GM23248 (cell line): Measurements from ENCODE around the gene SRPK2. TPM values are rescaled to one million over a fixed set of nuclear protein-coding genes. Genes with fewer than 3 reads are reported as not detected.

Experiments used
- DNase-seq: peaks from one replicate; pipeline ENCODE4 v3.0.0-alpha.2; 2015
- H2AFZ ChIP-seq: fragments of 200-600 bp; sonication (generic); 2 replicates; pipeline ENCODE4 v1.6.1; 2016; ENCODE audit warnings: antibody characterized with exemption
- H3F3A ChIP-seq: fragments of 200-600 bp; sonication (generic); 2 replicates; pipeline ENCODE4 v1.6.1; 2016; ENCODE audit warnings: mild to moderate bottlenecking, antibody characterized with exemption, mixed run types; ENCODE audit not compliant: insufficient read depth
- H3K27ac ChIP-seq: fragments of 200-600 bp; sonication (generic); 2 replicates; pipeline ENCODE4 v1.5.1; 2016; ENCODE audit warnings: mild to moderate bottlenecking
- H3K27me3 ChIP-seq: fragments of 200-600 bp; sonication (generic); replicated peaks from 2 replicates; pipeline ENCODE4 v1.6.1; 2016; ENCODE audit warnings: mild to moderate bottlenecking; ENCODE audit not compliant: insufficient read depth
- H3K36me3 ChIP-seq: fragments of 200-600 bp; sonication (generic); 2 replicates; pipeline ENCODE4 v1.6.1; 2016; ENCODE audit warnings: low read depth, mild to moderate bottlenecking
- H3K4me1 ChIP-seq: fragments of 200-600 bp; sonication (generic); 2 replicates; pipeline ENCODE4 v1.6.1; 2016; ENCODE audit warnings: mild to moderate bottlenecking; ENCODE audit not compliant: insufficient read depth
- H3K4me2 ChIP-seq: fragments of 200-600 bp; sonication (generic); one replicate; pipeline ENCODE4 v1.6.1; 2016; ENCODE audit warnings: mild to moderate bottlenecking; ENCODE audit not compliant: unreplicated experiment
- H3K4me3 ChIP-seq: fragments of 200-600 bp; sonication (generic); 2 replicates; pipeline ENCODE4 v1.5.1; 2016; ENCODE audit warnings: mild to moderate bottlenecking
- H3K79me2 ChIP-seq: fragments of 200-600 bp; sonication (generic); 2 replicates; pipeline ENCODE4 v1.6.1; 2016; ENCODE audit warnings: mild to moderate bottlenecking; ENCODE audit not compliant: insufficient read depth
- H3K9ac ChIP-seq: fragments of 200-600 bp; sonication (generic); 2 replicates; pipeline ENCODE4 v1.6.1; 2016; ENCODE audit warnings: mild to moderate bottlenecking
- H3K9me2 ChIP-seq: fragments of 200-600 bp; sonication (generic); 2 replicates; pipeline ENCODE4 v1.6.1; 2016; ENCODE audit warnings: mixed run types, mild to moderate bottlenecking, moderate library complexity; ENCODE audit not compliant: insufficient read depth
- H3K9me3 ChIP-seq: fragments of 200-600 bp; sonication (generic); one replicate; pipeline ENCODE4 v1.6.1; 2017; ENCODE audit warnings: low read depth
- H4K20me1 ChIP-seq: fragments of 200-600 bp; sonication (generic); 2 replicates; pipeline ENCODE4 v1.6.0; 2016; ENCODE audit not compliant: insufficient read depth
- EZH2 ChIP-seq: fragments of 200-600 bp; sonication (generic); IDR thresholded peaks from 2 replicates; pipeline ENCODE4 v1.6.1; 2018; ENCODE audit warnings: antibody characterized with exemption, mild to moderate bottlenecking; ENCODE audit not compliant: insufficient read depth, poor library complexity, severe bottlenecking
- EZH2phosphoT487 ChIP-seq: fragments of 200-600 bp; sonication (generic); IDR thresholded peaks from 2 replicates; pipeline ENCODE4 v1.6.1; 2018; ENCODE audit warnings: antibody characterized with exemption, moderate library complexity, mild to moderate bottlenecking, low read depth; ENCODE audit not compliant: insufficient read depth
- WGBS, 2 experiments: methylation state at CpG; one replicate each; pipeline ENCODE4 v1.1.6; 2015 to 2017; ENCODE audit warnings: low lambda C conversion rate in 2 of 2, low coverage in 1 of 2; ENCODE audit errors: missing lambda C conversion rate in 2 of 2; 5-methylcytosine and 5-hydroxymethylcytosine counted together
- in situ Hi-C: fragments of 300-500 bp; cut with MboI; formaldehyde crosslinking; loops from 2 replicates; pipeline ENCODE4 v1.15.0; 2020
- polyA plus RNA-seq: library from polyadenylated mRNA; unstranded; fragments of >200 nt; fragmentation: Nextera tagmentation; extraction: Ambion mirVana; gene quantifications from 2 replicates; pipeline ENCODE4 v1.2.1, GENCODE V29; 2016
- total RNA-seq: library from RNA; depleted of rRNA; stranded (reverse); fragments of >200 nt; shearing (Covaris generic); gene quantifications from 2 replicates; pipeline ENCODE4 v1.2.3, GENCODE V29; 2014

The SRPK2 gene
- total and polyA plus RNA-seq, 2 experiments from 2014 or later: 53.1 to 85.2 TPM

DNA sequence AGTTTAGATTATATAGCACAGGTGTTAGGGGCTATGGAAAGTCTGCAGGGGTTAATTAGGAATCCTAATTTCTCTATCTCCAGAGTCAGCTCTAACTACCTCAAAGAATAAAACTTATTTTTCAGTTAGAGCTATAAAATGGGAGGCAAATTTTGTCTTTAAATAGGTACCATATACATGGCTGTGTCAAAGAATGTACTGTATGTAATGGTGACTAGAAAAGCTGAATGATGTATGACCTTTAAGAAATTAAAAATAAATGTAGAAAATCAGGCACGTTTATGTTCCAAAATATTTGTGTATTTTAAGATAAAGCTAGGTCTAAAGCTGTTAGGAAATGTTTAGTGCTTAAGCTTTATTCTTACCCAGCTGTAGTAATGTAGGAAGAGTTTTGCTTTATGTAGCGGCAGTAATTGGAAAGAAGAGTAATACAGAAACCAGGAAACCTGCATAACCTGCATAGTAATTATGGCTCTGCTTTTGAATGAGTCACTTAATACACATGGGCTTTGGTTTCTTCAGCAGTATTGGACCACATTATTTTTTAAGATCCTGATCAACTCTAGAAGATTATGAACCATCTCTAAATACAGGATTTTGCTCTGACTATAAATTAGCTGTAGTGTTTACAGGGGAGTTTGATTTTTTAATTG is 289.7 kb downstream of the SRPK2 start:
- WGBS, 2 experiments: 100% methylated on average over 2 of the region's 2 CpGs
- peak overlapping the region; percentile 61 for H3K27ac ChIP-seq
- DNase-seq: peak; percentile 41
- H3F3A ChIP-seq: peaks cover 67% of the 10 kb centered on the region
- peaks cover 41% of the 10 kb centered on the region for H3K36me3 ChIP-seq
- H3K9me3 ChIP-seq: no peaks in the 10 kb centered on the region
- H3K27me3 ChIP-seq: no peaks in the 10 kb centered on the region
- H4K20me1 ChIP-seq: no peaks in the 10 kb centered on the region
- no peak overlapping the region for H3K4me2 ChIP-seq
- TF ChIP-seq EZH2 (no peak), EZH2phosphoT487 (no peak)
- peaks cover 78% of the 10 kb centered on the region for H3K79me2 ChIP-seq
- peaks cover 32% of the 10 kb centered on the region for H3K4me1 ChIP-seq
- H2AFZ ChIP-seq: no peak overlapping the region
- H3K9ac ChIP-seq: no peak overlapping the region
- H3K4me3 ChIP-seq: no peak overlapping the region
- in situ Hi-C loops: no loop called here
- no peaks in the 10 kb centered on the region for H3K9me2 ChIP-seq

DNA sequence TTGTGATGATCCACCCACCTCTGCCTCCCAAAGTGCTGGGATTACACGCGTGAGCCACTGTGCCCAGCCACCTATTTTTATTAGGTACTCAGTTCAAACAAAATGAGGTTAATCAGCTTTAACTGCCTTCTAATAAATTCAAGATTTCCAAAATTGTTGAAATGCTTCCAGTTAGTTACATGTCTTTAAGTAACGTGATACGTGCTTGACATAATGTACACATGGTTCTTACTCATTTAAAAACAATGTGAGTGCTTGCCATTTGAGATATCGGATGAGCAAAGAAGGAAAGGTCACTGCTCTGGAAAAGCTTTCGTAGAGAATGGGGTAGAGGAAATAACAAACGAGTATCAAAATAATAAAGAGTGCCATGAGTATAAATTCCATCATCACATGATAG is 291.1 kb downstream of the SRPK2 start:
- 24 to 27% methylated on average over 7 of the region's 7 CpGs for WGBS, 2 experiments
- TF ChIP-seq EZH2phosphoT487 (no peak), EZH2 (no peak)
- Histone ChIP-seq H3K79me2 (peaks cover 80% of the 10 kb centered on the region), H2AFZ (no peak overlapping the region), H3K9me2 (no peaks in the 10 kb centered on the region), H3K27me3 (no peaks in the 10 kb centered on the region), H3F3A (peaks cover 67% of the 10 kb centered on the region), H3K9ac (no peak overlapping the region), H3K36me3 (peaks cover 41% of the 10 kb centered on the region), H3K4me3 (no peak overlapping the region; the same call in 1 of the 2 replicates), H3K9me3 (no peaks in the 10 kb centered on the region), H4K20me1 (no peaks in the 10 kb centered on the region), H3K4me1 (peaks cover 32% of the 10 kb centered on the region), H3K4me2 (peak overlapping the region; percentile 66), H3K27ac (peak overlapping the region; percentile 61)
- in situ Hi-C loops: no loop called here
- DNase-seq: peak; percentile 88

DNA sequence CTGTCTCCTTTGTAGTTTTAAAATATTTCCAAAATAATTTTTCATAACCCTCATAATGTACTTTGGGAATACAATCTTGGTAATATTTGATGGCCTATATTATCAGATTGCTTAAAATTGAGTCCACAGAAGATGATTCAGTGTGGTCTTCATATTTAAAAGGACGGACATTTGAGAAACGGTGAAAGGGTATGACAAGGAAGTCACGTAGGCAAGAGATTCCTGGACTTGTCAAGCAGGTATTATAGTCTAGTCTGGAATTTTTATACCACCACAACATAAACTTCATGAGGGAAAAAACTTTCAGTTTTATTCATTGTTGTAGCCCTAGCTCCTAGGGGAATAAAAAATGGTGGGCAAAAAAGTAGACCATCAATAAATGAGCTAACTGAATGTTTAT is 292.4 kb downstream of the SRPK2 start:
- Histone ChIP-seq H3K4me1 (peaks cover 32% of the 10 kb centered on the region), H3K36me3 (peaks cover 41% of the 10 kb centered on the region), H3K9me3 (no peaks in the 10 kb centered on the region), H3K79me2 (peaks cover 81% of the 10 kb centered on the region), H2AFZ (no peak overlapping the region), H3K27ac (no peak overlapping the region), H3F3A (peaks cover 65% of the 10 kb centered on the region), H3K4me2 (no peak overlapping the region), H4K20me1 (no peaks in the 10 kb centered on the region), H3K9me2 (no peaks in the 10 kb centered on the region), H3K27me3 (no peaks in the 10 kb centered on the region), H3K4me3 (no peak overlapping the region), H3K9ac (no peak overlapping the region)
- no peak for DNase-seq
- TF ChIP-seq EZH2: no peak
- no peak for TF ChIP-seq EZH2phosphoT487
- 98 to 100% methylated on average over 3 of the region's 3 CpGs for WGBS, 2 experiments
- in situ Hi-C loops: no loop called here

DNA sequence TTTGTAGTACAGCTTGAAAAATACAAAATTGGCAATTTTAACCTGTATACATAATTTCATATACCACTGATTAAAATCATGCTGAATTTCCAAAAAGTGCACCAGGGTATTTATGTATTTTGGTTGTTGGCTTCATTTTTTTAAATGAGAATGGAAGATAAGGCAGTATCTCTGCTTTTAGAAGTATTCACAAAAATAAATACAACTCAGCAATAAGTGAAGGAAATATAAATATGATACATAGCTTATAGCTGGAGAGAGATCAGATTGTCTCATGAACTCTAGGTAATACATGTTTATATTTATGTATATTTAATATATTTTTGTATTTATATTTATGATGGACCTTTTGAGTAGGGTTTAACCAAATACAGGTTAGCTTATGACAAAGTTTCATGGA is 293.8 kb downstream of the SRPK2 start:
- H3K4me1 ChIP-seq: peaks cover 32% of the 10 kb centered on the region
- no peak overlapping the region for H2AFZ ChIP-seq
- TF ChIP-seq EZH2 (no peak), EZH2phosphoT487 (no peak)
- no peak for DNase-seq
- peaks cover 63% of the 10 kb centered on the region for H3F3A ChIP-seq
- H3K27ac ChIP-seq: no peak overlapping the region
- H3K4me3 ChIP-seq: no peak overlapping the region
- no peaks in the 10 kb centered on the region for H3K27me3 ChIP-seq
- H3K9me3 ChIP-seq: no peaks in the 10 kb centered on the region
- H3K9me2 ChIP-seq: no peaks in the 10 kb centered on the region
- no peak overlapping the region for H3K4me2 ChIP-seq
- no peaks in the 10 kb centered on the region for H4K20me1 ChIP-seq
- peaks cover 48% of the 10 kb centered on the region for H3K36me3 ChIP-seq
- no peak overlapping the region for H3K9ac ChIP-seq
- in situ Hi-C loops: no loop called here
- peaks cover 80% of the 10 kb centered on the region for H3K79me2 ChIP-seq
